Nephron (organoid): ENCODE data around the gene BCAS1.

Source experiments
- H3K27ac Mint-ChIP-seq, 3 experiments: 2 replicates each; pipeline ENCODE4 v1.8.0; 2020; ENCODE audit warnings: mixed read lengths in 3 of 3, mild to moderate bottlenecking in 2 of 3, moderate library complexity in 1 of 3
- H3K27me3 Mint-ChIP-seq: 2 replicates; pipeline ENCODE4 v1.8.0; 2021; ENCODE audit warnings: low read depth, mild to moderate bottlenecking, moderate library complexity, mixed read lengths
- H3K36me3 Mint-ChIP-seq: 2 replicates; pipeline ENCODE4 v1.8.0; 2020; ENCODE audit warnings: low read depth, mixed read lengths
- H3K4me1 Mint-ChIP-seq: 2 replicates; pipeline ENCODE4 v1.8.0; 2020; ENCODE audit warnings: mixed read lengths
- H3K4me3 Mint-ChIP-seq, 3 experiments: 2 replicates each; pipeline ENCODE4 v1.8.0; 2020; ENCODE audit warnings: mild to moderate bottlenecking in 3 of 3, mixed read lengths in 3 of 3, moderate library complexity in 2 of 3
- H3K9me3 Mint-ChIP-seq: 2 replicates; pipeline ENCODE4 v1.8.0; 2020; ENCODE audit warnings: mixed read lengths
- CTCF ChIP-seq, 3 experiments: fragments of 200-600 bp; sonication (generic); IDR thresholded peaks; one replicate each; pipeline ENCODE4 v1.5.0; 2021; ENCODE audit warnings: antibody characterized with exemption in 3 of 3; ENCODE audit not compliant: unreplicated experiment in 3 of 3

The BCAS1 gene

GRCh38 chr20:54073288-54073687 lies 2.9 kb upstream of the BCAS1 start:
- H3K36me3 Mint-ChIP-seq, result no peaks in the 10 kb centered on the region
- H3K4me1 Mint-ChIP-seq, result no peaks in the 10 kb centered on the region
- no peak overlapping the region for H3K27ac Mint-ChIP-seq
- H3K27me3 Mint-ChIP-seq, result peaks cover 6% of the 10 kb centered on the region
- H3K9me3 Mint-ChIP-seq, result no peaks in the 10 kb centered on the region
- no peak for TF ChIP-seq CTCF (IDR thresholded peaks at IDR 0.05; ENCODE audit: unreplicated experiment in 3 of 3)
- H3K4me3 Mint-ChIP-seq, result no peak overlapping the region

GRCh38 chr20:54069501-54069971 lies 858 bp downstream of the BCAS1 start:
- H3K4me3 Mint-ChIP-seq, result no peak overlapping the region
- H3K4me1 Mint-ChIP-seq, result peaks cover 4% of the 10 kb centered on the region
- H3K27me3 Mint-ChIP-seq, result peaks cover 8% of the 10 kb centered on the region
- TF ChIP-seq CTCF (IDR thresholded peaks at IDR 0.05; ENCODE audit: unreplicated experiment in 3 of 3), result no peak
- peak overlapping the region in 1 of 3 experiments; percentile 87 for H3K27ac Mint-ChIP-seq
- no peaks in the 10 kb centered on the region for H3K36me3 Mint-ChIP-seq
- H3K9me3 Mint-ChIP-seq, result no peaks in the 10 kb centered on the region

- no peaks in the 10 kb centered on the region for H3K36me3 Mint-ChIP-seq
- H3K4me3 Mint-ChIP-seq, result no peak overlapping the region
- H3K4me1 Mint-ChIP-seq, result peaks cover 7% of the 10 kb centered on the region
- H3K27me3 Mint-ChIP-seq, result peaks cover 8% of the 10 kb centered on the region
- no peak for TF ChIP-seq CTCF (IDR thresholded peaks at IDR 0.05; ENCODE audit: unreplicated experiment in 3 of 3)
- H3K27ac Mint-ChIP-seq, result peak overlapping the region in 1 of 3 experiments; percentile 87
- no peaks in the 10 kb centered on the region for H3K9me3 Mint-ChIP-seq
These were observed 1.4 kb downstream of the BCAS1 start for GRCh38 chr20:54068966-54069365.

- no peaks in the 10 kb centered on the region for H3K9me3 Mint-ChIP-seq
- H3K4me1 Mint-ChIP-seq, result peaks cover 12% of the 10 kb centered on the region
- TF ChIP-seq CTCF (IDR thresholded peaks at IDR 0.05; ENCODE audit: unreplicated experiment in 3 of 3), result no peak
- no peaks in the 10 kb centered on the region for H3K36me3 Mint-ChIP-seq
- H3K27me3 Mint-ChIP-seq, result peaks cover 8% of the 10 kb centered on the region
- H3K27ac Mint-ChIP-seq, result peak overlapping the region in 1 of 3 experiments; percentile 87
- H3K4me3 Mint-ChIP-seq, result no peak overlapping the region
These were observed 1.9 kb downstream of the BCAS1 start for GRCh38 chr20:54068495-54068894.

GRCh38 chr20:54067606-54068174 lies 2.7 kb downstream of the BCAS1 start:
- Mint-ChIP-seq H3K4me3 (no peak overlapping the region), H3K27ac (peak overlapping the region; percentile 35 to 87 (median 74)), H3K36me3 (no peaks in the 10 kb centered on the region), H3K9me3 (no peaks in the 10 kb centered on the region), H3K27me3 (peaks cover 8% of the 10 kb centered on the region), H3K4me1 (peaks cover 14% of the 10 kb centered on the region)
- no peak for TF ChIP-seq CTCF (IDR thresholded peaks at IDR 0.05; ENCODE audit: unreplicated experiment in 3 of 3)

GRCh38 chr20:54065601-54066038 lies 4.8 kb downstream of the BCAS1 start:
- Mint-ChIP-seq H3K36me3 (no peaks in the 10 kb centered on the region), H3K27ac (no peak overlapping the region), H3K4me3 (no peak overlapping the region), H3K4me1 (peaks cover 21% of the 10 kb centered on the region), H3K27me3 (peaks cover 6% of the 10 kb centered on the region), H3K9me3 (no peaks in the 10 kb centered on the region)
- TF ChIP-seq CTCF (IDR thresholded peaks at IDR 0.05; ENCODE audit: unreplicated experiment in 3 of 3), result no peak
